IMR-90 (cell line): Measurements from ENCODE around the gene TTC28. TPM values are rescaled to one million over a fixed set of nuclear protein-coding genes. Genes with fewer than 3 reads are reported as not detected.

Experiments used
- ATAC-seq: fragments of 200-7000 bp; cut with Tn5 transposase; 2 replicates; pipeline ENCODE4 v1.9.1; 2020; ENCODE audit warnings: low read depth, mild to moderate bottlenecking, moderate library complexity
- BruUV-seq: library from RNA; stranded (reverse); fragments of 400-500 nt; replicated peaks from 2 replicates; lab custom pipeline; 2021; lab: Mats Ljungman, UMichigan
- CTCF ChIA-PET: fragments of 300-600 bp; formaldehyde crosslinking; extraction: SDS; loops from one replicate; lab custom pipeline; 2021; ENCODE audit warnings: antibody characterized with exemption; lab: Yijun Ruan, JAX
- POLR2A ChIA-PET: fragments of 300-600 bp; sonication (Branson Sonifier 250); formaldehyde crosslinking; loops from one replicate; lab custom pipeline; 2022; ENCODE audit warnings: antibody characterized with exemption; ENCODE audit not compliant: unreplicated experiment; lab: Charles Lee
- DNase-seq: peaks from one replicate; pipeline ENCODE4 v3.0.0; 2013
- H2AFZ ChIP-seq: replicated peaks from 2 replicates; pipeline ENCODE3; 2013; ENCODE audit warnings: low read length, mild to moderate bottlenecking; ENCODE audit not compliant: poor library complexity
- H2AK5ac ChIP-seq: 2 replicates; pipeline ENCODE4 v1.6.1; 2013; ENCODE audit warnings: low read depth, low read length, inconsistent platforms
- H2AK9ac ChIP-seq: replicated peaks from 2 replicates; pipeline ENCODE3; 2013; ENCODE audit warnings: mild to moderate bottlenecking, low read depth, low read length, moderate library complexity; ENCODE audit not compliant: poor library complexity
- H2BK120ac ChIP-seq: 2 replicates; pipeline ENCODE4 v1.6.1; 2013; ENCODE audit warnings: low read depth, low read length, inconsistent platforms
- H2BK15ac ChIP-seq: 3 replicates; pipeline ENCODE4 v1.6.1; 2013; ENCODE audit warnings: low read depth, low read length, inconsistent platforms
- H2BK20ac ChIP-seq: 2 replicates; pipeline ENCODE4 v1.6.1; 2013; ENCODE audit warnings: low read depth, mild to moderate bottlenecking, inconsistent platforms, low read length, moderate library complexity
- H2BK5ac ChIP-seq: 2 replicates; pipeline ENCODE4 v1.6.1; 2013; ENCODE audit warnings: mild to moderate bottlenecking, low read depth, low read length, inconsistent platforms; ENCODE audit not compliant: poor library complexity, severe bottlenecking
- H3K14ac ChIP-seq: replicated peaks from 2 replicates; pipeline ENCODE4 v1.6.1; 2013; ENCODE audit warnings: low read depth, low read length, inconsistent platforms
- H3K18ac ChIP-seq: 2 replicates; pipeline ENCODE4 v1.6.1; 2013; ENCODE audit warnings: low read depth, low read length, control low read depth
- H3K23ac ChIP-seq: 2 replicates; pipeline ENCODE4 v1.6.1; 2013; ENCODE audit warnings: low read depth, low read length, inconsistent platforms
- H3K27ac ChIP-seq: 2 replicates; pipeline ENCODE4 v1.5.1; 2013; ENCODE audit warnings: mild to moderate bottlenecking, control low read depth, low read length; ENCODE audit not compliant: insufficient read depth
- H3K27me3 ChIP-seq: 2 replicates; pipeline ENCODE4 v1.6.1; 2013; ENCODE audit warnings: low read length; ENCODE audit not compliant: control insufficient read depth, insufficient read depth
- H3K36me3 ChIP-seq: 2 replicates; pipeline ENCODE4 v1.6.1; 2013; ENCODE audit warnings: low read length, mixed read lengths; ENCODE audit not compliant: control insufficient read depth, insufficient read depth
- H3K4ac ChIP-seq: 2 replicates; pipeline ENCODE4 v1.6.1; 2013; ENCODE audit warnings: low read depth, low read length, inconsistent platforms
- H3K4me1 ChIP-seq: 2 replicates; pipeline ENCODE4 v1.6.1; 2013; ENCODE audit warnings: low read length, mixed read lengths; ENCODE audit not compliant: control insufficient read depth, insufficient read depth
- H3K4me2 ChIP-seq: 2 replicates; pipeline ENCODE4 v1.6.1; 2013; ENCODE audit warnings: low read depth, mild to moderate bottlenecking, control low read depth, low read length, moderate library complexity
- H3K4me3 ChIP-seq: 2 replicates; pipeline ENCODE4 v1.5.1; 2013; ENCODE audit warnings: low read depth, mild to moderate bottlenecking, control low read depth, low read length, moderate library complexity; ENCODE audit not compliant: insufficient read depth
- H3K56ac ChIP-seq: 2 replicates; pipeline ENCODE4 v1.6.1; 2013; ENCODE audit warnings: low read length, inconsistent platforms; ENCODE audit not compliant: insufficient read depth; ENCODE audit errors: extremely low read depth
- H3K79me1 ChIP-seq, 2 experiments: 2 replicates each; pipeline ENCODE4 v1.6.1; 2013; ENCODE audit warnings: low read length in 2 of 2, inconsistent platforms in 1 of 2, low read depth in 1 of 2
- H3K9ac ChIP-seq: 2 replicates; pipeline ENCODE4 v1.6.1; 2013; ENCODE audit warnings: low read depth, low read length, control low read depth
- H3K9me1 ChIP-seq: 2 replicates; pipeline ENCODE4 v1.6.1; 2013; ENCODE audit warnings: low read length, inconsistent platforms; ENCODE audit not compliant: insufficient read depth
- H3K9me3 ChIP-seq: 2 replicates; pipeline ENCODE4 v1.6.1; 2013; ENCODE audit warnings: low read length; ENCODE audit not compliant: control insufficient read depth, insufficient read depth
- H4K20me1 ChIP-seq: 2 replicates; pipeline ENCODE4 v1.6.1; 2013; ENCODE audit warnings: low read length, inconsistent platforms; ENCODE audit not compliant: insufficient read depth
- H4K5ac ChIP-seq: 2 replicates; pipeline ENCODE4 v1.6.1; 2013; ENCODE audit warnings: mild to moderate bottlenecking, low read depth, low read length, control low read depth
- H4K8ac ChIP-seq, 2 experiments: 2 replicates each; pipeline ENCODE4 v1.6.1; 2013; ENCODE audit warnings: low read depth in 2 of 2, low read length in 2 of 2, control low read depth in 1 of 2, inconsistent platforms in 1 of 2
- H4K91ac ChIP-seq: 2 replicates; pipeline ENCODE4 v1.6.1; 2013; ENCODE audit warnings: low read depth, low read length, inconsistent platforms; ENCODE audit not compliant: insufficient read depth
- BHLHE40 ChIP-seq: fragments of 150-350 bp; IDR thresholded peaks from 2 replicates; pipeline ENCODE4 v1.6.1; 2016; ENCODE audit warnings: mild to moderate bottlenecking, low read depth, low read length
- CEBPB ChIP-seq: IDR thresholded peaks from 2 replicates; pipeline ENCODE4 v1.6.1; 2012; ENCODE audit warnings: low read depth, low read length, improper control_type of control experiment
- CHD1 ChIP-seq: IDR thresholded peaks from 2 replicates; pipeline ENCODE4 v1.6.1; 2012; ENCODE audit warnings: low read depth, low read length, improper control_type of control experiment
- FOS ChIP-seq: fragments of 150-350 bp; IDR thresholded peaks from 2 replicates; pipeline ENCODE4 v1.6.1; 2016; ENCODE audit warnings: low read depth, low read length
- MAFK ChIP-seq: IDR thresholded peaks from 2 replicates; pipeline ENCODE4 v1.6.1; 2012; ENCODE audit warnings: low read depth, low read length, improper control_type of control experiment
- MAZ ChIP-seq: IDR thresholded peaks from 2 replicates; pipeline ENCODE4 v1.6.1; 2012; ENCODE audit warnings: low read depth, mild to moderate bottlenecking, low read length, improper control_type of control experiment, moderate library complexity, borderline replicate concordance
- MXI1 ChIP-seq: IDR thresholded peaks from 2 replicates; pipeline ENCODE4 v1.6.1; 2012; ENCODE audit warnings: low read depth, mild to moderate bottlenecking, low read length, moderate library complexity, borderline replicate concordance
- NFE2L2 ChIP-seq: fragments of 150-350 bp; IDR thresholded peaks from 2 replicates; pipeline ENCODE4 v1.6.1; 2016; ENCODE audit warnings: low read depth, mild to moderate bottlenecking, low read length
- POLR2A ChIP-seq: IDR thresholded peaks from 2 replicates; pipeline ENCODE4 v1.6.1; 2012; ENCODE audit warnings: mild to moderate bottlenecking, low read depth, low read length
- RCOR1 ChIP-seq: IDR thresholded peaks from 2 replicates; pipeline ENCODE4 v1.6.1; 2012; ENCODE audit warnings: mild to moderate bottlenecking, low read length, improper control_type of control experiment; ENCODE audit not compliant: insufficient replicate concordance
- WGBS, 2 experiments: methylation state at CpG; one replicate each; pipeline versions ENCODE4 v1.1.5 to v1.1.7; 2013; ENCODE audit warnings: missing lambda C conversion rate in 2 of 2; ENCODE audit not compliant: insufficient read length in 1 of 2; ENCODE audit errors: extremely low coverage in 2 of 2; 5-methylcytosine and 5-hydroxymethylcytosine counted together
- dilution Hi-C: fragments of 300-500 bp; cut with HindIII; formaldehyde crosslinking; loops from one replicate; pipeline ENCODE4 v1.14.3; 2018; ENCODE audit warnings: low sequenced_read_pairs; ENCODE audit not compliant: unreplicated experiment
- in situ Hi-C: fragments of 300-500 bp; cut with MboI; formaldehyde crosslinking; loops from 3 replicates; pipeline ENCODE4 v1.14.3; 2019; ENCODE audit warnings: low sequenced_read_pairs, inconsistent platforms, mixed read lengths
- intact Hi-C: fragments of 100-400 bp; cut with micrococcal nuclease; formaldehyde crosslinking; loops from 2 replicates; pipeline ENCODE4 v1.10.0; 2022
- polyA plus RNA-seq, 3 experiments: library from polyadenylated mRNA; depleted of rRNA; stranded (reverse); fragments of >200 nt; gene quantifications; 2 replicates each; pipeline ENCODE4 v1.2.3, GENCODE V29; 2012; ENCODE audit warnings: low replicate concordance in 1 of 3
- total RNA-seq: library from RNA; depleted of rRNA; stranded (reverse); fragments of >200 nt; gene quantifications from 2 replicates; pipeline ENCODE4 v1.2.3, GENCODE V29; 2012
- TF ChIP-seq, protein P1 (sequence below): fragments of 150-350 bp; IDR thresholded peaks from 2 replicates; pipeline ENCODE4 v1.6.1; 2017; ENCODE audit warnings: mild to moderate bottlenecking, antibody characterized with exemption, low read length, low read depth
- TF ChIP-seq, protein P2 (sequence below): fragments of 150-350 bp; IDR thresholded peaks from 2 replicates; pipeline ENCODE4 v1.6.1; 2016; ENCODE audit warnings: low read depth, mild to moderate bottlenecking, low read length, moderate library complexity, borderline replicate concordance
- TF ChIP-seq, protein P3 (sequence below): conservative IDR thresholded peaks from 2 replicates; pipeline ENCODE4 v1.5.1; 2012; ENCODE audit warnings: mild to moderate bottlenecking, low read depth, low read length, improper control_type of control experiment

Gene TTC28
- total and polyA plus RNA-seq, 2 of the 4 experiments (the other 2 are of a cell fraction) = 5.6 to 13.3 TPM

DNA sequence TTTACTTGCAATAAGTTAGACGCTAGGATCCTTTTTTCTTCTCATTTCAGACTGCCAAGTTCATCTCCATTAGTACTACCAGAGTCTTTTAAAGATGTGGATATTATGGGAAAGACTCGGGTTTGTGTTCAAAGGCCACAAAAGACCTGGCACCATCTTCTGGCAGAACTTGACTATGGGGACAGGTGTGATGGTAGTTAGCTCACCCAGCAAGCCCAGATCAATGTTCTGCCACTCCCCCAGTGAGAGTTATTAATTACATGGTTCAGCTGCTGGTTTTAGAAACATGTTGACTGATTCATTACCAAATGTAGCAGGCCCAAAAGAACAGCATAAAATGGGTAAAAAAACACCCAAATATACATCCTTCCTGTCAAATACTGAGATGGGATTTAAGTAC lies 427.1 kb downstream of the TTC28 start:
- intact Hi-C loops = loop anchor here (10.0 kb wide), 1 partner anchor 342 kb away; no protein-coding TSS in a partner anchor
- Histone ChIP-seq H4K5ac (no peak overlapping the region), H4K8ac (no peak overlapping the region), H3K23ac (no peak overlapping the region), H4K20me1 (no peaks in the 10 kb centered on the region), H3K18ac (no peak overlapping the region), H2BK5ac (no peak overlapping the region), H3K27ac (no peak overlapping the region), H3K9me3 (peaks cover 2% of the 10 kb centered on the region; the same call in 1 of the 2 replicates), H3K36me3 (0 out of 2 replicates have a peak, but pooled peaks cover 1% of the 10 kb centered on the region), H3K27me3 (no peaks in the 10 kb centered on the region), H3K56ac (no peak overlapping the region), H3K79me1 (no peaks in the 10 kb centered on the region; a peak in 1 of 4 replicates), H3K4me1 (no peaks in the 10 kb centered on the region; the same call in 1 of the 2 replicates), H4K91ac (no peak overlapping the region), H3K4me3 (no peak overlapping the region), H3K14ac (no peak overlapping the region), H3K9me1 (no peaks in the 10 kb centered on the region; the same call in 1 of the 2 replicates), H2BK15ac (no peak overlapping the region), H2AK9ac (no peak overlapping the region), H3K9ac (no peak overlapping the region), H2AFZ (no peak overlapping the region), H2BK120ac (no peak overlapping the region), H3K4me2 (no peak overlapping the region), H2BK20ac (no peak overlapping the region), H3K4ac (no peak overlapping the region), H2AK5ac (no peak overlapping the region)
- dilution Hi-C loops = no loop called here
- CTCF ChIA-PET = interaction anchor here (1.0 to 1.5 kb wide), 5 partner anchors 9 to 202 kb away, joined by 3 to 6 read pairs (median 4); no protein-coding TSS in a partner anchor
- DNase-seq (no peak), ATAC-seq (no peak)
- in situ Hi-C loops = no loop called here
- WGBS, 2 experiments = no CpG with 5 or more reads among the region's 2 CpGs
- BruUV-seq = no TSS peak
- POLR2A ChIA-PET = no interaction called here
- TF ChIP-seq, protein P1, sequence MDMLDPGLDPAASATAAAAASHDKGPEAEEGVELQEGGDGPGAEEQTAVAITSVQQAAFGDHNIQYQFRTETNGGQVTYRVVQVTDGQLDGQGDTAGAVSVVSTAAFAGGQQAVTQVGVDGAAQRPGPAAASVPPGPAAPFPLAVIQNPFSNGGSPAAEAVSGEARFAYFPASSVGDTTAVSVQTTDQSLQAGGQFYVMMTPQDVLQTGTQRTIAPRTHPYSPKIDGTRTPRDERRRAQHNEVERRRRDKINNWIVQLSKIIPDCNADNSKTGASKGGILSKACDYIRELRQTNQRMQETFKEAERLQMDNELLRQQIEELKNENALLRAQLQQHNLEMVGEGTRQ = no peak
- TF ChIP-seq, protein P2, sequence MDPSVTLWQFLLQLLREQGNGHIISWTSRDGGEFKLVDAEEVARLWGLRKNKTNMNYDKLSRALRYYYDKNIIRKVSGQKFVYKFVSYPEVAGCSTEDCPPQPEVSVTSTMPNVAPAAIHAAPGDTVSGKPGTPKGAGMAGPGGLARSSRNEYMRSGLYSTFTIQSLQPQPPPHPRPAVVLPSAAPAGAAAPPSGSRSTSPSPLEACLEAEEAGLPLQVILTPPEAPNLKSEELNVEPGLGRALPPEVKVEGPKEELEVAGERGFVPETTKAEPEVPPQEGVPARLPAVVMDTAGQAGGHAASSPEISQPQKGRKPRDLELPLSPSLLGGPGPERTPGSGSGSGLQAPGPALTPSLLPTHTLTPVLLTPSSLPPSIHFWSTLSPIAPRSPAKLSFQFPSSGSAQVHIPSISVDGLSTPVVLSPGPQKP = no peak
- TF ChIP-seq BHLHE40 (no peak), FOS (no peak), CEBPB (no peak), NFE2L2 (no peak), MAZ (no peak), RCOR1 (no peak), MAFK (no peak), MXI1 (no peak), CHD1 (no peak), POLR2A (no peak)
- TF ChIP-seq, protein P3, sequence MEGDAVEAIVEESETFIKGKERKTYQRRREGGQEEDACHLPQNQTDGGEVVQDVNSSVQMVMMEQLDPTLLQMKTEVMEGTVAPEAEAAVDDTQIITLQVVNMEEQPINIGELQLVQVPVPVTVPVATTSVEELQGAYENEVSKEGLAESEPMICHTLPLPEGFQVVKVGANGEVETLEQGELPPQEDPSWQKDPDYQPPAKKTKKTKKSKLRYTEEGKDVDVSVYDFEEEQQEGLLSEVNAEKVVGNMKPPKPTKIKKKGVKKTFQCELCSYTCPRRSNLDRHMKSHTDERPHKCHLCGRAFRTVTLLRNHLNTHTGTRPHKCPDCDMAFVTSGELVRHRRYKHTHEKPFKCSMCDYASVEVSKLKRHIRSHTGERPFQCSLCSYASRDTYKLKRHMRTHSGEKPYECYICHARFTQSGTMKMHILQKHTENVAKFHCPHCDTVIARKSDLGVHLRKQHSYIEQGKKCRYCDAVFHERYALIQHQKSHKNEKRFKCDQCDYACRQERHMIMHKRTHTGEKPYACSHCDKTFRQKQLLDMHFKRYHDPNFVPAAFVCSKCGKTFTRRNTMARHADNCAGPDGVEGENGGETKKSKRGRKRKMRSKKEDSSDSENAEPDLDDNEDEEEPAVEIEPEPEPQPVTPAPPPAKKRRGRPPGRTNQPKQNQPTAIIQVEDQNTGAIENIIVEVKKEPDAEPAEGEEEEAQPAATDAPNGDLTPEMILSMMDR = no peak
